Measurements from ENCODE around the gene PRRT1B.

Gene PRRT1B

GRCh38 chr9:131528886-131529505 is 16.3 kb upstream of the PRRT1B start:
- H3K4me3 ChIP-seq (ENCODE audit: low read depth, low read length) = no peak overlapping the region
- no peak for TF ChIP-seq CTCF (IDR thresholded peaks at IDR 0.05; ENCODE audit: low read depth, low read length)

- H3K4me3 ChIP-seq (ENCODE audit: low read depth, low read length) = peak overlapping the region; percentile 77
These were observed 15.5 kb upstream of the PRRT1B start for GRCh38 chr9:131529597-131530545.

GRCh38 chr9:131530546-131530919 is 14.8 kb upstream of the PRRT1B start:
- no peak for TF ChIP-seq CTCF (IDR thresholded peaks at IDR 0.05; ENCODE audit: low read depth, low read length)
- H3K4me3 ChIP-seq (ENCODE audit: low read depth, low read length) = peak overlapping the region; percentile 77

More at GRCh38 chr9:131529597-131530545, 15.5 kb upstream of the PRRT1B start:
- no peak for TF ChIP-seq CTCF (IDR thresholded peaks at IDR 0.05; ENCODE audit: low read depth, low read length)

- peak within 1 kb of the TSS; percentile 77 for H3K4me3 ChIP-seq (ENCODE audit: low read depth, low read length)
These were observed 14.1 kb upstream of the PRRT1B start, which contains the start of gene UCK1 for GRCh38 chr9:131530920-131531832. TSS of gene UCK1 (minus strand) at chr9:131531263. CDS start at chr9:131531174, 89 bp downstream.

GRCh38 chr9:131534721-131535237 is 10.5 kb upstream of the PRRT1B start:
- H3K4me3 ChIP-seq (ENCODE audit: low read depth, low read length) = no peak overlapping the region
- no peak for TF ChIP-seq CTCF (IDR thresholded peaks at IDR 0.05; ENCODE audit: low read depth, low read length)

More at GRCh38 chr9:131530920-131531832, 14.1 kb upstream of the PRRT1B start, which contains the start of gene UCK1:
- TF ChIP-seq CTCF (IDR thresholded peaks at IDR 0.05; ENCODE audit: low read depth, low read length) = no peak

- TF ChIP-seq CTCF (IDR thresholded peaks at IDR 0.05; ENCODE audit: low read depth, low read length) = no peak
- H3K4me3 ChIP-seq (ENCODE audit: low read depth, low read length) = no peak overlapping the region
These were observed 7.4 kb upstream of the PRRT1B start for GRCh38 chr9:131537946-131538345.
